ENCODE data around the gene PSRC1.
"Not testable (repeated sequence)": the region's sequence is repeated elsewhere in the genome, so short reads cannot be mapped to it uniquely, and the experiment has no call there.

The PSRC1 gene

GRCh38 chr1:109282952-109283747 lies at the start of gene PSRC1:
PSRC1 (minus strand) TSS chr1:109283145.
- peak; percentile 99 for DNase-seq (ENCODE audit: low spot score)

GRCh38 chr1:109331113-109331512 lies 48.2 kb upstream of the PSRC1 start:
- no peak for DNase-seq (ENCODE audit: low spot score)

- peak; percentile 76 for DNase-seq (ENCODE audit: low spot score)
Measured at GRCh38 chr1:109327285-109327684, 44.3 kb upstream of the PSRC1 start.

GRCh38 chr1:109322974-109323373 lies 40.0 kb upstream of the PSRC1 start:
- DNase-seq (ENCODE audit: low spot score), result no peak

GRCh38 chr1:109319114-109319513 lies 36.2 kb upstream of the PSRC1 start:
- DNase-seq (ENCODE audit: low spot score), result no peak

GRCh38 chr1:109316506-109316905 lies 33.6 kb upstream of the PSRC1 start:
- DNase-seq (ENCODE audit: low spot score), result no peak

- DNase-seq (ENCODE audit: low spot score), result no peak
Measured at GRCh38 chr1:109315288-109315687, 32.3 kb upstream of the PSRC1 start.

GRCh38 chr1:109314795-109315194 lies 31.9 kb upstream of the PSRC1 start:
- DNase-seq (ENCODE audit: low spot score), result no peak

- DNase-seq (ENCODE audit: low spot score), result peak; percentile 96
Measured at GRCh38 chr1:109312978-109313775, 30.2 kb upstream of the PSRC1 start.

GRCh38 chr1:109312246-109312645 lies 29.3 kb upstream of the PSRC1 start:
- no peak for DNase-seq (ENCODE audit: low spot score)

GRCh38 chr1:109309347-109309746 lies 26.4 kb upstream of the PSRC1 start:
- DNase-seq (ENCODE audit: low spot score), result no peak

- DNase-seq (ENCODE audit: low spot score), result peak; percentile 85
Measured at GRCh38 chr1:109307274-109308021, 24.5 kb upstream of the PSRC1 start.

GRCh38 chr1:109306832-109307273 lies 23.9 kb upstream of the PSRC1 start, which contains the start of gene MYBPHL:
MYBPHL (minus strand) TSS chr1:109307011; CDS start chr1:109306991, 20 bp downstream.
- DNase-seq (ENCODE audit: low spot score), result no peak

GRCh38 chr1:109305991-109306390 lies 23.0 kb upstream of the PSRC1 start:
- not testable (repeated sequence) for DNase-seq (ENCODE audit: low spot score)

- DNase-seq (ENCODE audit: low spot score), result peak; percentile 96
Measured at GRCh38 chr1:109304226-109304920, 21.4 kb upstream of the PSRC1 start.

- DNase-seq (ENCODE audit: low spot score), result no peak
Measured at GRCh38 chr1:109301874-109302273, 18.9 kb upstream of the PSRC1 start.

GRCh38 chr1:109300650-109301151 lies 17.8 kb upstream of the PSRC1 start:
- DNase-seq (ENCODE audit: low spot score), result no peak

- DNase-seq (ENCODE audit: low spot score), result peak; percentile 96
Measured at GRCh38 chr1:109299558-109300343, 16.8 kb upstream of the PSRC1 start.

- DNase-seq (ENCODE audit: low spot score), result peak; percentile 92
Measured at GRCh38 chr1:109298666-109299557, 16.0 kb upstream of the PSRC1 start.

- no peak for DNase-seq (ENCODE audit: low spot score)
Measured at GRCh38 chr1:109296782-109297181, 13.8 kb upstream of the PSRC1 start.
